Body of pancreas (tissue), 4 donors: ENCODE results near the gene ZEB1. TPM values are rescaled to one million over a fixed set of nuclear protein-coding genes. Genes with fewer than 3 reads are reported as not detected.

Source experiments
- ATAC-seq: fragments of 150-250 bp; one replicate; pipeline ENCODE4 v1.9.1; 2016
- DNase-seq, 4 donors: peaks; one replicate each; pipeline ENCODE4 v3.0.0-alpha.2; 2019
- H3K27ac ChIP-seq, 4 donors: fragments of 200-600 bp; sonication (generic); 1 replicate in 3 of 4; 2 replicates in 1 of 4; pipeline versions ENCODE4 v1.5.1 to v1.6.1; 2016 to 2019; ENCODE audit warnings: mild to moderate bottlenecking in 1 of 4, mixed read lengths in 1 of 4, moderate library complexity in 1 of 4
- H3K27me3 ChIP-seq, 2 donors: fragments of 200-600 bp; sonication (generic); one replicate each; pipeline ENCODE4 v1.6.0; 2016; ENCODE audit warnings: mild to moderate bottlenecking in 1 of 2
- H3K36me3 ChIP-seq, 2 donors: fragments of 200-600 bp; sonication (generic); replicated peaks in 1 of 2; 2 replicates each; pipeline ENCODE4 v1.5.1; 2016; ENCODE audit warnings: low read depth in 2 of 2; ENCODE audit not compliant: insufficient read depth in 1 of 2
- H3K4me1 ChIP-seq: fragments of 200-600 bp; sonication (generic); one replicate; pipeline ENCODE4 v1.6.0; 2016
- H3K4me3 ChIP-seq, 2 donors: fragments of 200-600 bp; sonication (generic); 1 replicate in 1 of 2; 2 replicates in 1 of 2; pipeline ENCODE4 v1.5.1; 2016 to 2019
- H3K9me3 ChIP-seq, 3 donors: fragments of 200-600 bp; sonication (generic); 1 replicate in 2 of 3; 2 replicates in 1 of 3; pipeline ENCODE4 v1.5.1; 2016
- CTCF ChIP-seq, 7 experiments: fragments of 450-650 bp in 4 of 7; fragments of 200-600 bp in 3 of 7; sonication (generic) in 3 of 7; IDR thresholded peaks; one replicate each; pipeline ENCODE4 v1.5.1; 2016 to 2019; ENCODE audit warnings: antibody characterized with exemption in 7 of 7
- POLR2A ChIP-seq, 3 donors: fragments of 450-650 bp; IDR thresholded peaks; one replicate each; pipeline ENCODE4 v1.6.1; 2016; ENCODE audit warnings: antibody characterized with exemption in 3 of 3, mild to moderate bottlenecking in 2 of 3
- WGBS, 2 donors: methylation state at CpG; one replicate each; pipeline ENCODE4 v1.1.5; 2017; 5-methylcytosine and 5-hydroxymethylcytosine counted together
- intact Hi-C: fragments of 100-400 bp; cut with DNase I; formaldehyde crosslinking; loops from one replicate; pipeline ENCODE4 v1.15.1; 2023
- small RNA-seq: library from RNA; depleted of rRNA; stranded (forward); fragments of <200 nt; gene quantifications from one replicate; pipeline ENCODE3, GENCODE V24; 2016
- total RNA-seq, 2 donors: library from RNA; depleted of rRNA; stranded (reverse); fragments of >200 nt; gene quantifications; one replicate each; pipeline ENCODE4 v1.1.0, GENCODE V29; 2016

The ZEB1 gene
- total RNA-seq, 2 donors from 2014 or later, result 9.9 to 21.0 TPM

GRCh38 chr10:31578951-31579350 lies 259.9 kb downstream of the ZEB1 start:
- ATAC-seq, result no peak
- TF ChIP-seq CTCF (IDR thresholded peaks at IDR 0.05) (no peak), POLR2A (IDR thresholded peaks at IDR 0.05) (no peak)
- Histone ChIP-seq H3K4me3 (no peak overlapping the region), H3K27me3 (no peaks in the 10 kb centered on the region), H3K4me1 (no peaks in the 10 kb centered on the region), H3K27ac (no peak overlapping the region), H3K9me3 (no peaks in the 10 kb centered on the region), H3K36me3 (no peaks in the 10 kb centered on the region)
- DNase-seq, result no peak
- 71 to 94% methylated on average over 4 of the region's 4 CpGs for WGBS, 2 donors
- intact Hi-C loops, result no loop called here

Small RNA genes lying within 50 kb of the gene (small RNA-seq; reads per million reads assigned to genes)
- not detected for gene SPTLC1P1
